ENCODE results near the gene USP10.

The USP10 gene, protein sequence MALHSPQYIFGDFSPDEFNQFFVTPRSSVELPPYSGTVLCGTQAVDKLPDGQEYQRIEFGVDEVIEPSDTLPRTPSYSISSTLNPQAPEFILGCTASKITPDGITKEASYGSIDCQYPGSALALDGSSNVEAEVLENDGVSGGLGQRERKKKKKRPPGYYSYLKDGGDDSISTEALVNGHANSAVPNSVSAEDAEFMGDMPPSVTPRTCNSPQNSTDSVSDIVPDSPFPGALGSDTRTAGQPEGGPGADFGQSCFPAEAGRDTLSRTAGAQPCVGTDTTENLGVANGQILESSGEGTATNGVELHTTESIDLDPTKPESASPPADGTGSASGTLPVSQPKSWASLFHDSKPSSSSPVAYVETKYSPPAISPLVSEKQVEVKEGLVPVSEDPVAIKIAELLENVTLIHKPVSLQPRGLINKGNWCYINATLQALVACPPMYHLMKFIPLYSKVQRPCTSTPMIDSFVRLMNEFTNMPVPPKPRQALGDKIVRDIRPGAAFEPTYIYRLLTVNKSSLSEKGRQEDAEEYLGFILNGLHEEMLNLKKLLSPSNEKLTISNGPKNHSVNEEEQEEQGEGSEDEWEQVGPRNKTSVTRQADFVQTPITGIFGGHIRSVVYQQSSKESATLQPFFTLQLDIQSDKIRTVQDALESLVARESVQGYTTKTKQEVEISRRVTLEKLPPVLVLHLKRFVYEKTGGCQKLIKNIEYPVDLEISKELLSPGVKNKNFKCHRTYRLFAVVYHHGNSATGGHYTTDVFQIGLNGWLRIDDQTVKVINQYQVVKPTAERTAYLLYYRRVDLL

DNA sequence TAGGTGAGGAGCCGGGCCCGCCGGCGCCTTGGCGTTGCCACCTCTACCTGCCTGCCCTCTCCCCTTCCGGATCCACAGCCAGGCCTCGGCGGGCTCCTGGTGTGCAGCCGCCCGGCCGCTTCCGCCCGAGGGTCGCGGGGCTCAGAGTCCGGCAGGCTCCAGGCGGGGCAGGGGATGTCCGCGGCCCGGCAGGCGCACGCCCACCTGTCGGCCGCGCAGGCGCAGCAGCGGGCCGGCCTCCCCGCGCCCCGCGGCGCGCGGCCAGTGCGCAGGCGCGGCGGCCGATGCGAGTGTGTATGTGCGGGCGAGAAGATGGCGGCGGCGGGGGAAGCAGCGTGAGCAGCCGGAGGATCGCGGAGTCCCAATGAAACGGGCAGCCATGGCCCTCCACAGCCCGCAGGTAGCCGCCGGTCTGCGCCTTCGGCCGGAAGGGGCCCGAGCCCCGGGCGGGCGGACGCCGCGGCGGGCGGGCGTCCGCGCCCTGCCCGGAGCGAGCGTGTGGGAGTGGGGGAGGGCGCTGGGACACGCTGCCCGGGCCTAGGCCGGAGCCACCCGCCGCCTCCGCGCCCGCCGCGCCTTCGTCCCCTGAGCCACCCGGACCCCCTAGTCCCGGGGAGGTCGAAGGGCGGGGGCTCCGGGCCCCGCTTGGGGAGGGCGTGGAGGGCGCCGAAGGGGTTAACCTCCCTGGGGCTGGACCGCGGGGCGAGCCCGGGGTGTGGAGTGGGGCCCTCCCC, at the start of gene USP10:
TSS of gene USP10 (plus strand) at position 289 of the 734 bp plus-strand sequence. CDS start at position 380, 91 bp downstream.
- peak; percentile 83 for DNase-seq

GRCh38 chr16:84650062-84650991, 49.5 kb upstream of the USP10 start:
- DNase-seq = no peak

GRCh38 chr16:84652566-84652965, 47.2 kb upstream of the USP10 start:
- no peak for DNase-seq

- DNase-seq = no peak
Measured at GRCh38 chr16:84654238-84654637, 45.6 kb upstream of the USP10 start.

GRCh38 chr16:84654998-84655397, 44.8 kb upstream of the USP10 start:
- DNase-seq = no peak

DNA sequence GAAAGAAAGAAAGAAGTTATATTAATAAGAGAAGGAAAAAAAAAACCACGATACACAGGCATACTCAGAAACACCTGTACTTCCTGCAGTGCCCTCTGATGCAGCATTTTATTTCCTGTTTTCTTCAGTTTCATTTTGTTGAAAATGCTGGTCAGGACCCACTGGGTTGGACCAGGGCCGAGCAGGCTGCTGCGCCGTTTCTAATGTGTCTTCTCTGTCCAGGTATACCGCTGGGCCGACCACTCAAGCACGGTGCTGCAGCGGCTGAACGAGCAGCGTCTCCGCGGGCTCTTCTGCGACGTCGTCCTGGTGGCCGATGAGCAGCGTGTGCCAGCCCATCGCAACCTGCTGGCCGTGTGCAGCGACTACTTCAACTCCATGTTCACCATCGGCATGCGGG, 43.2 kb upstream of the USP10 start:
- no peak for DNase-seq

- no peak for DNase-seq
Measured at GRCh38 chr16:84657229-84657837, 42.5 kb upstream of the USP10 start.

DNA sequence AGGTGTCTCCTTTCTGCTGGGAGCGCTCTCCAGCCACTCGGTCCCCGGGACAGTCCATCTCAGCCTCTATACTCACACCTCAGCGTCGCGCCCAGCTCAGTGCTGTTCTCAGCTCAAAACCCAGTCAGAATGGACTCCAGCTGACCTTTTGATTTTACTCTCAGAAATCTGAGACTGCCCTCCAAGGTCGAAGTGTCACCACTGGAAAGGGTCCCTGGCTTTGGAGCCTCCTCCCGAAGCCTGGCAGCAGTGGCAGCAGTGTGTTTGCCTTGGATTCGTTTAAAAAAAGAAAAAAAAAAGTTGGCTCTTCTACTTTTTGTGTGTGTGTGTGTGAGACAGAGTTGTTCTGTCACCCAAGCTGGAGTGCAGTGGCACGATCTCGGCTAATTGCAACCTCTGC, 41.1 kb upstream of the USP10 start:
- DNase-seq = no peak

- DNase-seq = no peak
Measured at GRCh38 chr16:84659656-84660300, 40.0 kb upstream of the USP10 start.

- no peak for DNase-seq
Measured at GRCh38 chr16:84660973-84661372, 38.8 kb upstream of the USP10 start.

DNA sequence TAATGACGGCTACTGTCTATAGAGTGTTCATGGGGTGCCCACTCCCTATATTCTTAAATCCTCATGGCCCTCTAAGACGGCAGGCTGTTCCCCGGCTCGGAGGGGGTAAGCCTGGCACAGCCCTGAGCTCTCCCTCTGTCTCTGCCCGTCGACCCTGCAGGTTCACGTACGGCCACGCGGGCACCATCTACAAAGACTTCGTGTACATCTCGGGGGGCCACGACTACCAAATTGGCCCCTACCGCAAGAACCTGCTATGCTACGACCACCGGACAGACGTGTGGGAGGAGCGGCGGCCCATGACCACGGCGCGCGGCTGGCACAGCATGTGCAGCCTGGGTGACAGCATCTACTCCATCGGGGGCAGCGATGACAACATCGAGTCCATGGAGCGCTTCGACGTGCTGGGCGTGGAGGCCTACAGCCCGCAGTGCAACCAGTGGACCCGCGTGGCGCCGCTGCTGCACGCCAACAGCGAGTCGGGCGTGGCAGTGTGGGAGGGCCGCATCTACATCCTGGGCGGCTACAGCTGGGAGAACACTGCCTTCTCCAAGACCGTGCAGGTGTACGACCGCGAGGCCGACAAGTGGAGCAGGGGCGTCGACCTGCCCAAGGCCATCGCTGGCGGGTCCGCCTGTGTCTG, 38.3 kb upstream of the USP10 start:
- no peak for DNase-seq

DNA sequence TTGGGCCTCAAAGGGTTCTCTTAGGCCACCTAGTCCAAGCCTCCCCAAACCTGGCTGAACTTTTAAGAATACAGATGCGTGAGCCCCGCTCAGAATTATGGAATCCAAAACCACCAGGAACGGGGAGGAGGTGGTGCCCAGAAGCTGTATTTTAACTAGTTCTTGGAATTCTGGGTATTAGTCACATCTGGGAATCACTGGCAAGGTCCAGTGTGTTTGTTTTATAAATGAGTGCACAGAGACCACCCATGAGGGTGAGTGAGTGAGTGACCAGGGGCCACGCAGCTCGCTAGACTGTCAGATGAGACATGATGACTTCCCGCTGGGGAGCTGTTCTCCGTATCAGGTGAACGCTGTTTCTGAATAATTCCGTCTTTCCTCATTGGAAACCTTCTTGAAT, 37.3 kb upstream of the USP10 start:
- no peak for DNase-seq

GRCh38 chr16:84663433-84664101, 36.2 kb upstream of the USP10 start:
- DNase-seq = no peak

GRCh38 chr16:84665359-84665758, 34.4 kb upstream of the USP10 start:
- DNase-seq = no peak

GRCh38 chr16:84665843-84666242, 34.0 kb upstream of the USP10 start:
- no peak for DNase-seq

GRCh38 chr16:84667600-84668309, 32.0 kb upstream of the USP10 start:
- peak; percentile 32 for DNase-seq

DNA sequence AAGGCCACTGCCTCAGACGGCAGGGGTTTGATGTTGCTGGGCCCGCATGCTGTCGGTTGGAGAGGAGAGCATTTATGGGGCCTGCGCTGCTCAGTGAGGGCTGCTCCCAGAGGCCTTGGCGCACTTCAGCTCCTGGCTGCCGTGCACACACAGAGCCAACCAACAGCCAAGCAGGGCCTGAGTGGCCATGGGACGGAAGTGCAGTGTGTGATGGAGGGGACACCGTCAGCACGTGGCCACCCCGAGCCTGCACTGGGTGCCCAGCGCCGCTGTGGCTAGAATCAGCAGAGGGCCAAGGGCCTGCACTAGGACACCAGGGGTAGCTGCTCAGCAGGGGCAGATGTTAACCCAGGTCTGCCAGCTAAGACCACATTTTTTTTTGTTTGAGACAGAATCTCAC, 29.7 kb upstream of the USP10 start:
- DNase-seq = no peak

GRCh38 chr16:84672276-84673202, 27.3 kb upstream of the USP10 start:
- peak; percentile 56 for DNase-seq

GRCh38 chr16:84673203-84673535, 26.6 kb upstream of the USP10 start:
- no peak for DNase-seq
